Prostate gland (tissue), 2 donors: Measurements from ENCODE around the gene ARL8A. TPM values are rescaled to one million over a fixed set of nuclear protein-coding genes. Genes with fewer than 3 reads are reported as not detected.

ENCODE experiments used
- DNase-seq: peaks from one replicate; pipeline ENCODE4 v3.0.0-alpha.2; 2019; ENCODE audit warnings: low spot score
- H3K27ac ChIP-seq, 2 donors: fragments of 200-600 bp; sonication (generic); 2 replicates each; pipeline ENCODE4 v1.5.1; 2017 to 2019
- H3K27me3 ChIP-seq: fragments of 200-600 bp; sonication (generic); replicated peaks from 2 replicates; pipeline ENCODE4 v1.5.1; 2019; ENCODE audit not compliant: insufficient read depth
- H3K36me3 ChIP-seq, 2 donors: fragments of 200-600 bp; sonication (generic); 1 replicate in 1 of 2; 2 replicates in 1 of 2; pipeline versions ENCODE4 v1.5.1 to v1.8.1; 2017 to 2019
- H3K4me1 ChIP-seq: fragments of 200-600 bp; sonication (generic); replicated peaks from 2 replicates; pipeline ENCODE4 v1.5.1; 2019
- H3K4me3 ChIP-seq, 2 donors: fragments of 200-600 bp; sonication (generic); 2 replicates each; pipeline ENCODE4 v1.5.1; 2017 to 2019
- H3K9me3 ChIP-seq: fragments of 200-600 bp; sonication (generic); 2 replicates; pipeline ENCODE4 v1.5.1; 2017
- POLR2A ChIP-seq: fragments of 450-650 bp; IDR thresholded peaks from one replicate; pipeline ENCODE4 v1.6.1; 2016; ENCODE audit warnings: antibody characterized with exemption, mild to moderate bottlenecking
- POLR2AphosphoS5 ChIP-seq: sonication (generic); formaldehyde crosslinking; IDR thresholded peaks from one replicate; pipeline ENCODE4 v1.6.1; 2017; ENCODE audit warnings: antibody characterized with exemption
- WGBS: methylation state at CpG from one replicate; pipeline ENCODE4 v1.1.5; 2018; 5-methylcytosine and 5-hydroxymethylcytosine counted together
- intact Hi-C: fragments of 100-400 bp; cut with DNase I; formaldehyde crosslinking; loops from one replicate; pipeline ENCODE4 v1.14.2; 2022
- total RNA-seq, 2 donors: library from RNA; depleted of rRNA; stranded (reverse); fragments of >200 nt; gene quantifications; one replicate each; pipeline ENCODE4 v1.1.0, GENCODE V29; 2016
- TF ChIP-seq, protein P1 (sequence below), 4 experiments: fragments of 200-600 bp in 2 of 4; fragments of 450-650 bp in 2 of 4; sonication (generic) in 2 of 4; IDR thresholded peaks; 1 replicate in 3 of 4; 2 replicates in 1 of 4; pipeline ENCODE4 v1.5.1; 2016 to 2019; ENCODE audit warnings: antibody characterized with exemption in 4 of 4, mild to moderate bottlenecking in 2 of 4, moderate library complexity in 2 of 4

Gene ARL8A
- total RNA-seq, 2 donors from 2014 or later, result 39.9 to 102 TPM

DNA sequence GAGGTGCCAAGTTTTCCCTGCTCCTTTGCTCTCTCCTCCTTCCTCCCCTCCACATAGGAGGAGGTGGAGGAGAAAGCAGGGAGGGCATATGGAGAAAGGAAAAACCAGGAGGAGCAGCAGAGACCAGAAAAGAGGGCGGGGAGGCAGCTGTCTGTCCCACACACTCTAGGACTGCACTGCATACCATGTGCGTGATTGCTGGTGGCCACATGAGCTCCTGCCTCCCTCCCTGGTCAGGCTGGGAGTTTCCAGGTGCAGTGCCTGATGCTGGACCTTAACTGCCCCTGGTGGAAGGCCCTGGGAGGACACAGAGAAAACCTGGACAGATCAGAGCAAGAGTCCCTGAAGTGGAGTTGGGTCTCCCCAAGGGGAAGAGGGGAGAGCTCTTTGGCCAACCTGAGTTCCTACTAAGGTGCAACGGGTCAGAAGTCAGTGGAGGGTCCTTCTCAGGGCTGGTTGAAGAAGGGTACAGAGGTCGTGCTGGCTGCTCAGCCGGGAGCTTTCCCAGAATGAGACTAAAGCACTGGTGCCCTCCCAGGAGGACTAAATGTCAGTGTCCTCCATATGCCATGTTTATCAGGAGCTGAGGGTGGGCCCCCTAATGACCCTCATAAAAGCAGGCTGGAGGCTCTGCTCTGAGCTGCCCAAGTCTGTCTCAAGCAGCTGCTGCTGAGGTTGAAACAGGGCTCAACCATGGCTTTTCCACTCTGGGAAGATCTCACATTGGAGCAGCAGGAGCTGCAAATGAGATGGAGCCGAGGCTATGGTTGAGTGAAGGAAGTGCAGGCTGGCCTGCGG, 45.6 kb upstream of the ARL8A start:
- Histone ChIP-seq H3K27ac (no peak overlapping the region), H3K4me3 (no peak overlapping the region), H3K9me3 (no peaks in the 10 kb centered on the region), H3K4me1 (peaks cover 3% of the 10 kb centered on the region), H3K36me3 (no peaks in the 10 kb centered on the region), H3K27me3 (peaks cover 5% of the 10 kb centered on the region)
- intact Hi-C loops, result loop anchor here (5.0 kb wide), 1 partner anchor 527 kb away; no protein-coding TSS in a partner anchor
- WGBS, result 88% methylated on average over 7 of the region's 7 CpGs
- DNase-seq, result no peak
- TF ChIP-seq, protein P1, sequence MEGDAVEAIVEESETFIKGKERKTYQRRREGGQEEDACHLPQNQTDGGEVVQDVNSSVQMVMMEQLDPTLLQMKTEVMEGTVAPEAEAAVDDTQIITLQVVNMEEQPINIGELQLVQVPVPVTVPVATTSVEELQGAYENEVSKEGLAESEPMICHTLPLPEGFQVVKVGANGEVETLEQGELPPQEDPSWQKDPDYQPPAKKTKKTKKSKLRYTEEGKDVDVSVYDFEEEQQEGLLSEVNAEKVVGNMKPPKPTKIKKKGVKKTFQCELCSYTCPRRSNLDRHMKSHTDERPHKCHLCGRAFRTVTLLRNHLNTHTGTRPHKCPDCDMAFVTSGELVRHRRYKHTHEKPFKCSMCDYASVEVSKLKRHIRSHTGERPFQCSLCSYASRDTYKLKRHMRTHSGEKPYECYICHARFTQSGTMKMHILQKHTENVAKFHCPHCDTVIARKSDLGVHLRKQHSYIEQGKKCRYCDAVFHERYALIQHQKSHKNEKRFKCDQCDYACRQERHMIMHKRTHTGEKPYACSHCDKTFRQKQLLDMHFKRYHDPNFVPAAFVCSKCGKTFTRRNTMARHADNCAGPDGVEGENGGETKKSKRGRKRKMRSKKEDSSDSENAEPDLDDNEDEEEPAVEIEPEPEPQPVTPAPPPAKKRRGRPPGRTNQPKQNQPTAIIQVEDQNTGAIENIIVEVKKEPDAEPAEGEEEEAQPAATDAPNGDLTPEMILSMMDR (IDR thresholded peaks at IDR 0.05), result no peak
- TF ChIP-seq POLR2AphosphoS5, result no peak
- no peak for TF ChIP-seq POLR2A

DNA sequence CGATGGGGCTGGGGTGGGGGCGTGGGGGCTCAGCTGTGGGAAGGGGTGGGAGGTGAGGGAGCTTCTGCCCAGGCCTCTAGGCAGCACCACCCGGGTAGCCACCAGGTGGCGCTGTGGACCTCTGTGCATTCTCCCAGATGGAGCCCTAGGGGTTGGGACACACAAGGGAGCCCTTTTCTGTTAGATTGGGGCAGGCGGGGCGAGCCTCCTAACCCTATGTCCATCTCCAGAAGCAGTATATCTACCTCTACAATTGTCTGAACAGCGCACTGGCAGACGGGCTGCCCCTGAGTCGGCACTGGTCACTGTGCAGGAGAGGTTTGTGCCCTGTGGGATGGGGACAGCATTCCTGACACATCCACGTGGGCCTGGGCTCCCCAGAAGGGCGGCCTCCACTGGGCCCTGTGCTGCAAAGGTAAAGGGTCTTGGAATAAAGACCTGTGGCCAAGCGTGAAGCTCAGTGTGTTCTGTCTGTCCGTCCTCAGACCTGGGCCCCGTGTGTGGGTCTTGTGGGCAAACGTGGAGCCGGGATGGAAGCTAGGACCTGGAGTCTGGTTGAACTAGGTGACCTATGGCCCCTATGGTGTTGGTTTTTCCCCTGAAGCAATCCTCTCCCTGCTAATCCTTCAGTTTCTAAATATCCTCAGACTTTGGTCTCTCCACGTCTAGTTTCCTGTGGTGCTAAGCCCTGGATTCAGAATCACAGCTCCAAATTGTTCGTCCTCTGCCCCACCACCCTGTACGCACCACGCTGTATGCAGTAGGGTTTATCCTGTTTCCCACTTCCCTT, 44.7 kb upstream of the ARL8A start:
- intact Hi-C loops, result loop anchor here (5.0 kb wide), 1 partner anchor 528 kb away; no protein-coding TSS in a partner anchor
- TF ChIP-seq, protein P1 (IDR thresholded peaks at IDR 0.05), result peak; percentile 66 to 81 (median 77)
- TF ChIP-seq POLR2AphosphoS5 (no peak), POLR2A (no peak)
- Histone ChIP-seq H3K4me3 (no peak overlapping the region), H3K27ac (no peak overlapping the region), H3K27me3 (peaks cover 5% of the 10 kb centered on the region), H3K9me3 (no peaks in the 10 kb centered on the region), H3K36me3 (no peaks in the 10 kb centered on the region), H3K4me1 (peaks cover 3% of the 10 kb centered on the region)
- 63% methylated on average over 19 of the region's 20 CpGs for WGBS
- peak; percentile 62 for DNase-seq

DNA sequence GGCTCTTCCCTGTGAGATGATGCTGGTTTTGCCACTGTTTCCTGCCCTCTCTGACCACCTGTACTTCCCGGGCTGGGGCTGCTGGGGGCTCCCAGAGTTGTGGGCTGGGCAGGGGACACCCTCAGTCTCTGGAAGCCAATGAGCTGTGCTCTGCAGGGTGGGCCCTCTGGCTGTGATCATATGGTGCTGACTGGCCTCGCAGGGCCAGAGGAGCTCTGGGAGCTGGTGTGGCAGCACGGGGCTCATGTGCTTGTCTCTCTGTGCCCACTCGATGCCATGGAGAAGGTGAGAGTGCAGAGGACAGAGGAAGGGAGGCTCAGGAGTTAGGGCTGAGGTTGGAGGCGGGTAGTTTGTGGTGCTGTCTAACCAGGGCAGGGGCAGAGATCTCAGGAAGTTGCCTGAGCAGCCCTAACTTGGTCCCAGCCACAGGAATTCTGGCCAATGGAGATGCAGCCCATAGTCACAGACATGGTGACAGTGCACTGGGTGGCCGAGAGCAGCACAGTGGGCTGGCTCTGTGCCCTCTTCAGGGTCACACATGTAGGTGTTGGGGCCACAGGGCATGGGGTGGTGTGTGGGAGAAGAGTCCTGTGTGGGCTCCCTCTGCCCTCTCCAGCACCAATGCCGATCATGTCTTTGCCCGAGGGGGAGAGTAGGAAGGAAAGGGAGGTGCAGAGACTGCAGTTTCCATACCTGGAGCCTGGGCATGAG, 43.3 kb upstream of the ARL8A start:
- Histone ChIP-seq H3K4me3 (no peak overlapping the region), H3K27me3 (peaks cover 2% of the 10 kb centered on the region), H3K4me1 (no peaks in the 10 kb centered on the region), H3K9me3 (no peaks in the 10 kb centered on the region), H3K36me3 (no peaks in the 10 kb centered on the region), H3K27ac (no peak overlapping the region)
- 72% methylated on average over 8 of the region's 8 CpGs for WGBS
- intact Hi-C loops, result loop anchor here (5.0 kb wide), 1 partner anchor 529 kb away; no protein-coding TSS in a partner anchor
- TF ChIP-seq, protein P1 (IDR thresholded peaks at IDR 0.05), result no peak
- no peak for TF ChIP-seq POLR2A
- DNase-seq, result no peak

DNA sequence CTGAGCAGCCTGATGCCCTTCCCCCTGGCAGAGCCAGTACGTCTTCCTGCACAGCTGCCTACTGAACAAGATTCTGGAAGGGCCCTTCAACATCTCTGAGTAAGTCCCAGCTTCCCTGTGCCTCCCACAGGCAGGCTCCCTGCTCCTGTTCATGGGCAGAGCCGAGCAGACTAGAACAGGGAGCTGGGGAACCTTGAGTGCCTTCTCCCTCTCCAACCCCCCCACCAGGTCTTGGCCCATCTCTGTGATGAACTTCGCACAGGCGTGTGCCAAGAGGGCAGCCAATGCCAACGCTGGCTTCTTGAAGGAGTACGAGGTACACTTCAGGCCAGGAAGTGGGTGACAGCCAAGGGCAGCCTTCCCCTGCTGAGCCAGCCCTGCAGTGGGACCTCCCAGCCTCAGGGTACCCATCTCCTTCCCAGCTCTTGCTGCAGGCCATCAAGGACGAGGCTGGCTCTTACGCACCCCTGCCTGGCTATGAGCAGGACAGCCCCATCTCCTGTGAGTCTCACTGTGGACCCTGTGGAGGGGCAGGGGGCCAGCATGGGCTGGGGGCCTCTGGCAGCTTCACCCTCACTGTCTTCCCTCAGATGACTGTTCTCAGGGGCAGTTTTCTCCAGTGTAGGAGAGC, 42.6 kb upstream of the ARL8A start:
- no peak overlapping the region for H3K4me3 ChIP-seq
- WGBS, result 53% methylated on average over 7 of the region's 8 CpGs
- TF ChIP-seq POLR2AphosphoS5 (no peak), POLR2A (no peak)
- TF ChIP-seq, protein P1 (IDR thresholded peaks at IDR 0.05), result no peak
- no peak for DNase-seq
- no peaks in the 10 kb centered on the region for H3K9me3 ChIP-seq
- no peaks in the 10 kb centered on the region for H3K4me1 ChIP-seq
- intact Hi-C loops, result loop anchor here (5.0 kb wide), 1 partner anchor 530 kb away; no protein-coding TSS in a partner anchor
- H3K27me3 ChIP-seq, result no peaks in the 10 kb centered on the region
- H3K36me3 ChIP-seq, result no peaks in the 10 kb centered on the region
- H3K27ac ChIP-seq, result no peak overlapping the region
